Uterus (tissue), 2 donors: ENCODE results near the gene RNF167.

ENCODE experiments used
- CTCF ChIP-seq, 4 experiments: fragments of 200-600 bp in 2 of 4; fragments of 450-650 bp in 2 of 4; sonication (generic) in 2 of 4; IDR thresholded peaks; one replicate each; pipeline ENCODE4 v1.5.1; 2016 to 2019; ENCODE audit warnings: antibody characterized with exemption in 4 of 4, mild to moderate bottlenecking in 2 of 4, moderate library complexity in 1 of 4
- POLR2A ChIP-seq, 2 donors: fragments of 450-650 bp; IDR thresholded peaks; one replicate each; pipeline ENCODE4 v1.6.1; 2016; ENCODE audit warnings: antibody characterized with exemption in 2 of 2, mild to moderate bottlenecking in 1 of 2, moderate library complexity in 1 of 2

- TF ChIP-seq POLR2A (IDR thresholded peaks at IDR 0.05): no peak
- TF ChIP-seq CTCF (IDR thresholded peaks at IDR 0.05): no peak
These were observed 32.7 kb downstream of the RNF167 start for GRCh38 chr17:4972752-4973151.
